CD4-positive, alpha-beta T cell treated with Interleukin-4 for 1 hour (primary cell): Measurements from ENCODE around the gene LETM1.
"Not testable (repeated sequence)": the region's sequence is repeated elsewhere in the genome, so short reads cannot be mapped to it uniquely, and the experiment has no call there.

ENCODE experiments used
- DNase-seq, 2 donors: peaks; one replicate each; pipeline ENCODE4 v3.0.0-alpha.2; 2020 to 2022

Gene LETM1

GRCh38 chr4:1851160-1851559, 4.8 kb downstream of the LETM1 start:
- no peak for DNase-seq

GRCh38 chr4:1850276-1850675, 5.7 kb downstream of the LETM1 start:
- DNase-seq = no peak

GRCh38 chr4:1846580-1846979, 9.4 kb downstream of the LETM1 start:
- no peak for DNase-seq

DNA sequence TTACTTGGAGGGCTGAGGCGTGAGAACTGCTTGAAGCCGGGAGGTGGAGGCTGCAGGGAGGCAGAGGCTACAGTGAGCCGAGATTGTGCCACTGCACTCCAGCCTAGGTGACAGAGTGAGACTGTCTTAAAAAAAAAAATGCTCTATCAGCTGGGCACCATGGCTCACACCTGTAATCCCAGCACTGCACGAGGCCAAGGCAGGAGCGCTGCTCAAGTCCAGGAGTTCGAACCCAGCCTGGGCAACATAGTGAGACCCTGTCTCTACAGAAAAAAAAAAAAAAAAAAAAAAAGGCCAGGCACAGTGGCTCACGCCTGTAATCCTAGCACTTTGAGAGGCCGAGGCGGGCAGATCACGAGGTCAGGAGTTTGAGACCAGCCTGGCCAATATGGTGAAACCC, 11.3 kb downstream of the LETM1 start:
- DNase-seq = not testable (repeated sequence)

DNA sequence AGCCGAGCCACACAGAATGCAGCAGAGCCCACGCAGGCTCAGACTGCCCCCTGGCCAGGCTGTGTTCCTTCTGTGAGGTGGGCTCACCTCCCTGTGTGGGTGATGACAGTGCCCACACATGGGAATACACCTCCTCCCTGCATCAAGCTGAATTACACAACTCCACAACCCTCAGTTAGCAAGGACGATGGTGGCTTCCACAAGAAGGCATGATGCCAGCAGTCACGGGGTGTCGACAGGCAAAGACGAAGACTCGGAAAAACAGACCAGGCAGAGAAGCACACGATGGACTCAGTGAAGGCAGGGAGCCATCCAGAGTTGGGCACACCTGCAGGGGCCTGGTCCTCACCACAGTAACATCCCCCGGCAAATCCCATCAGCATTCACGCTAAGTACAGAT, 12.1 kb downstream of the LETM1 start:
- DNase-seq = no peak

- no peak for DNase-seq
Measured at GRCh38 chr4:1842993-1843448, 12.9 kb downstream of the LETM1 start.

DNA sequence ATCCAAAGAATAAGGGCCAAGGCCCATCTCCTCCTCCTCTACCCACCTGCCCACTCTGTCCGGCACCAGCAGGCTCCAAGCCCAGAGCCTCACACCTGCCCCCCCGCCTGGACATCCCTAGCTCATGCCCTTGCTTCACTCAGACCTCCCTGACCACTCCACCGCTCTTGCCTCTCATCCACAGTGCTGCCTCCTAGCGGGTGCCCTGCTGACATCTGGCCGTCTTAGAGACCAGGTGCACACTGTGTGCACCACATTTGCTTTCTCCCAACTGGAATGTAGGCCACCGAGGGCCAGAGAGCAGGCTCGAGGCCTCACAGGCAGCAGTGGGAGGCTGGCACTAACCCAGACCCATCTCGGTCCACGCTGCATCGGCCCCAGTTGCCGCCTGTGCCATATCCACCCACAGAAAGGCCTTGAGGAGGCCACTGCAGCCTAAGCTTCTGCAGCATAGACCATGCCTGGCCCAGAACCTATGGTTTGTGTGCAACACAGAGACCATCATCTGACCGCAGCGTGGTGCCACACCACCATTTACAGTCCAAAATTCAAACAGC, 13.5 kb downstream of the LETM1 start:
- DNase-seq = no peak

DNA sequence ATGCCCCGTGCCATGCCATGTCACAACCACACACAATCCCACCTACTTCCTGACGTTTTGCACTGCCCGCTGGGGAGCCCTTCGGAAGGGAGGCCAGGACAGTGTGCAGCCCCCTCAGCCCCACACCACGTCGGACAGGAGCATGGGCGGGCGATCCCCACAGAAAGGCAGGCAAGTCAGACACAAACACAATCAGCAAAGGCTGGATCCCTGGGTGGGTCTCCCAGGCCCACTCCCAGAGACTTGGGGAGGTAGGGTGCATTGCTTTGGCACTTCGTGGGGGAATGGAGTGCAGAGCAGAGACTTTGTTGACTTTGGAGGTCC, 14.1 kb downstream of the LETM1 start:
- no peak for DNase-seq

GRCh38 chr4:1841201-1841886, 14.6 kb downstream of the LETM1 start:
- no peak for DNase-seq

DNA sequence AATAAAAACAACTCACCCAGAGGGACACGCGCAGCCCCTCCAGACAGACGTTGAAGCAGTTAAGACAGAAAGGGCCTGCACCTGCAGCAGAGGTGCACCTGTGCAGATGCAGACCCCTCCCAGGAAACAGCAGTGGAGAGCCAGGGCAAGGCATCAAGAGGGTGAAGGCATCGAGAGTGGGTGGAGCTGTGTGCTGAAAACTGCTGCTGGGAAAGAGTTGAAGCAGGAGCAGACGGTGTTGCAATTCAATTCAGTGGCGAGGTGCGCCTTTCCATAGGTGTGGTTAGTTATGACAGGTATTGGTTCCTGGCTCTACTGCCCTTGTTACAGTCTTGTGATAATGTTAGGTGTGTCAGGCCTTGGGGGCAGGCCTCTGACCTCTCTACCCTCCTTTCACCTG, 16.7 kb downstream of the LETM1 start:
- DNase-seq = no peak

- no peak for DNase-seq
Measured at GRCh38 chr4:1837069-1837468, 18.9 kb downstream of the LETM1 start.

DNA sequence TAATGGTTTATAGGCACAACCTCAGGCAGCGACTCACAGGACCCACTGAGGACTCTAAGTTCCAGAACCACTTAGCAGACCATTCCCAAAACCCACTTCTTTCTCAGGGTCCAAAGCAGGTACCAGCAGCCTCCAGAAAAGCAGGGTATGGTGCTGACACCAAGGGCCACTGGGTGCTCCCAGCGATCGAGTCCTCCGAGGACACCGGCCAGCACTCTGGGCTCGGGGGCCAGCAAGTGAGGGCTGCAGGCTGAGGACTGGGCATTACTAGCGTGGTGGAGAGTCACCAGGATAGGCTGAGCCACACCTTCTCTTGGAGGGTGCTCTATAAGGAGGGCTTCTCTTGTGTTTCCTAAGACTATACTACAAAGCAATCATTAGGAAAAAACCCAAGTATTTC, 19.3 kb downstream of the LETM1 start:
- no peak for DNase-seq

- not testable (repeated sequence) for DNase-seq
Measured at GRCh38 chr4:1835836-1836235, 20.1 kb downstream of the LETM1 start.

DNA sequence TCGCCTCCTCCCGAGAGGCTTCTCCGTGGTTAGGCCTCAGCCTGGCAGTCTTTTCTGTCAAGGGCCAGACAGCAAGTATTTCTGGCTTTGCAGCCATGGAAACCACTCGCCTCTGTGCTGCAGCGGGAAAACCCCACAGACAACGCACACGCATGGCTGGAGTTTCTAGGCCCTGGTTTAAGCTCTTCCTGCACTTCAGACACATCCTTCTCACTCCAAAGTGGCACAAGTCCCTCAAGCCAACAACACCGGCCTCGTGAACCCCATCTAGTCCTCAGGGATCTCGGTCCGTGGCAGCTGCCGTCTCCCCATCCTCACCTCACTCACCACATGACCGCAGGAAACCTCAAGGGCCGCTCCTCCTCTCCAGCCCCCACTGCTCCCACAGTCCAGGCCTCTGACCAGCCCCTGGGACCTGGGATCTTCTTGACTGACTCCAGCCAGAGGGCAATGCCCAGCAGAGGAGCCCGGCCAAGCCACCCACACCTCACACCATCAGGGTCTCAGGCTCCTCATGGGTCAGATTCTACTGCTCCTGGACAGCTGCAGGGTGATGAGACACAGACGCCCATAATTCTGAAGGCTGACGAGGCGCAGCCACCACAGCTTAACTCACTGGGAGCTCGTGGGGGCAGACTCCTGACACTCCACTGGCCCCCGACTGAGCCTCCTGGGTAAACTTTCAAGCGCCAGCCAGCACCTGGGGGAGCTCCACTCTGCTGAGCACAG, 21.7 kb downstream of the LETM1 start:
- no peak for DNase-seq

DNA sequence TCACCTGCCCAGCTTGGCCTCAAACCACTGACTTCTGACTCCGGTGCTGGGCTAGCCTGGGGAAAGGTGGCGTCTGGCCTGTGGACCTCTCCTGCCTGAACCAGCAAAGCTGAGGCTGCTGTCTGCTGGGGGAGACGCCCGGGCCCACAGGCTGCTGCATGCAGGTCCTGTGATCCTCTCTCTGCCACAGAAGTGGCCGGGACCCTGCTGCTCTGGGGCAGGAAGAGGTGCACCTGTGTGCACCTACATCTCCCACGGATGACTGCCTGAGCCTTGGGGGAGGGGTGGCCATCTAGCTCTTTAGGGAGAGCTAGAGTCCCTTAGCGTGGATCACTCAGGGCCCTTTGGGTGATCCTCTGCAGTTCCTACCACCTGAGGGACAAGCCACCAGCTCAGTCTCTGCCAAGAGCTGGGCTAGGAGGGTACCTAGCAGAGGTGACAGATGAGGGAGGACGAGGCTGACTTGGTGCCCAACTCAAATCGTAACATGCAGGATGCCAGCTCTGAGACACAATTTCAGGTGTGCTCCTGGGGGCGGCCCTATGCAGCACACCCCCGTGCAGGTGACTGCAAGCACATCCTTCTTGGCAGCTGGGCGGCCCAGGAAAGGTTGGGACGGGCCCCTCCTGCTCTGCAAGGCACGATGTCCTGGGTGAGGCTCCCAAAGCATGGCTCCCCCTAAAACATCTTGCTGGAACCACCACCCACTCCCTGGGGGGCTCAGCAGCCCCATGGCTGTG, 22.5 kb downstream of the LETM1 start:
- no peak for DNase-seq

DNA sequence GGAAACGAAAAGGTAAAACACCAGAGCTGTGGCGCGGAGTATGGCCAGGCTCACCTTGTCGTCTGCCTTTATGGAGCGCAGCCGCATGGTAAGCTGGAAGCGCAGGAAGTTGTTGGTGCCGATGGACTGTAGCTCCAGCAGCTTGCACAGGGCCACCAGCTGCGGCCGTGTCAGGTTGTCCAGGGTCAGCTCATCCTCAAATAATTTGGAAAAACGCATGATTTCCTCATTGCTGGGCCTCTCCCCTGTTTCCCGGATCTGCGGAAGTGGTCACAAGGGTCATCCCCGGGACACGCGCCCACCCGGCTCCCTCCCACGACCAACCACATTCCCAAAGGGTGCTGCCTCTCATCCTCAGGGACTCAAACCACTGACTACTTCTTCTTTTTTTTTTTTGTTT, 23.3 kb downstream of the LETM1 start:
- no peak for DNase-seq

DNA sequence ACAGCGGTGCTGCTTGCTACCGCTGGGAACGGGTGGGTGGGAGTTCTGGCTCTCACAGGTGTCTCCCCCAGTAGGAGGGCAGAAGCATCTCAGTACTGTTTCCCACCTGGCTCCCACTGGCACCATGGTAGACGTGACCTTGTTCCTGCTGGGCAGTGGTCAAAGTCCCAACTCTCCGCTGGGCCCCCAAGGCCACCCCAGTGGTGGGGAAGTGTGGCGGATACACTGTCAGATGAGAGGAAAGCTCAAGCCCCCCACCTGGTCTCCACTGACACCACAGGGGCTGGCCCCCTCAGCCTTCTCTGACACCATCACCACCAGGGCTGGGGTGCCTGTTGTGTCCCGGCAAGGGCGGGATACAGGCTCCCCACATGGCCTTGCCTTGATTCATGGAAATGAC, 24.6 kb downstream of the LETM1 start:
- DNase-seq = no peak

- no peak for DNase-seq
Measured at GRCh38 chr4:1830642-1831228, 25.2 kb downstream of the LETM1 start.

GRCh38 chr4:1830234-1830633, 25.7 kb downstream of the LETM1 start:
- no peak for DNase-seq

GRCh38 chr4:1826531-1827350, 29.2 kb downstream of the LETM1 start:
- no peak for DNase-seq

GRCh38 chr4:1825326-1825725, 30.6 kb downstream of the LETM1 start:
- DNase-seq = no peak

GRCh38 chr4:1824746-1825145, 31.2 kb downstream of the LETM1 start:
- no peak for DNase-seq

GRCh38 chr4:1823545-1823932, 32.4 kb downstream of the LETM1 start:
- DNase-seq = no peak
